Progenitor cell of endocrine pancreas (in vitro differentiated cells): ENCODE results near the gene IQCB1. TPM values are rescaled to one million over a fixed set of nuclear protein-coding genes. Genes with fewer than 3 reads are reported as not detected.

Source experiments
- DNase-seq: peaks from one replicate; pipeline ENCODE4 v3.0.0; 2021; ENCODE audit warnings: low spot score; ENCODE audit not compliant: unreplicated experiment
- H3K27ac Mint-ChIP-seq: 2 replicates; pipeline ENCODE4 v1.8.0; 2021; ENCODE audit warnings: mild to moderate bottlenecking, moderate library complexity, mixed read lengths
- H3K27me3 Mint-ChIP-seq: 2 replicates; pipeline ENCODE4 v1.8.0; 2021; ENCODE audit warnings: mixed read lengths
- H3K36me3 Mint-ChIP-seq: 2 replicates; pipeline ENCODE4 v1.8.0; 2022; ENCODE audit warnings: mixed read lengths; ENCODE audit not compliant: insufficient read depth
- H3K4me1 Mint-ChIP-seq: 2 replicates; pipeline ENCODE4 v1.8.0; 2021; ENCODE audit warnings: low read depth, mixed read lengths
- H3K4me3 Mint-ChIP-seq: 2 replicates; pipeline ENCODE4 v1.8.0; 2021; ENCODE audit warnings: low read depth, mild to moderate bottlenecking, moderate library complexity, mixed read lengths
- H3K9me3 Mint-ChIP-seq: 2 replicates; pipeline ENCODE4 v1.8.0; 2021; ENCODE audit warnings: low read depth, mixed read lengths
- total RNA-seq: library from RNA; stranded (reverse); gene quantifications from 2 replicates; pipeline ENCODE4 v1.2.1, GENCODE V29; 2021
- TF ChIP-seq, protein P1 (sequence below): fragments of 200-600 bp; sonication (generic); IDR thresholded peaks from one replicate; pipeline ENCODE4 v1.5.0; 2021; ENCODE audit warnings: antibody characterized with exemption, mild to moderate bottlenecking; ENCODE audit not compliant: unreplicated experiment

The IQCB1 gene
- total RNA-seq, 1 donor from 2014 or later, result 38.7 TPM

DNA sequence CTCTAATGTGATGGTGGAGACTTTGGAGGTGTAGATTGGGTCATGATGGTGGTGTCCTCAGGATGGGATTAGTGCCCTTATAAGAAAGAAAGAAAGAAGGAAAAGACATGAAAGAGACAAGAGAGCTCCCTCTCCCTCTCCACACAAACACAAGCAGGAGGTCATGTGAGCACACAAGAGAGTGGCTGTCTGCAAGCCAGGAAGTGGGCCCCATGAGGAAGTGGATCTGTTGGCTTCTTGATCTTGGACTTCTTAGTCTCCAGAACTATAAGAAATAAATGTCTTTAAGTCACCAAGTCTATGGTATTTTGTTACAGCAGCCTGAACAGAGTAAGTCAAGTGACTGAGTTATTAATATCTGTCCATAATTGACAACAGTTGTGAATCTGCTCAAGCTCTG lies 17.1 kb downstream of the IQCB1 start:
- TF ChIP-seq, protein P1, sequence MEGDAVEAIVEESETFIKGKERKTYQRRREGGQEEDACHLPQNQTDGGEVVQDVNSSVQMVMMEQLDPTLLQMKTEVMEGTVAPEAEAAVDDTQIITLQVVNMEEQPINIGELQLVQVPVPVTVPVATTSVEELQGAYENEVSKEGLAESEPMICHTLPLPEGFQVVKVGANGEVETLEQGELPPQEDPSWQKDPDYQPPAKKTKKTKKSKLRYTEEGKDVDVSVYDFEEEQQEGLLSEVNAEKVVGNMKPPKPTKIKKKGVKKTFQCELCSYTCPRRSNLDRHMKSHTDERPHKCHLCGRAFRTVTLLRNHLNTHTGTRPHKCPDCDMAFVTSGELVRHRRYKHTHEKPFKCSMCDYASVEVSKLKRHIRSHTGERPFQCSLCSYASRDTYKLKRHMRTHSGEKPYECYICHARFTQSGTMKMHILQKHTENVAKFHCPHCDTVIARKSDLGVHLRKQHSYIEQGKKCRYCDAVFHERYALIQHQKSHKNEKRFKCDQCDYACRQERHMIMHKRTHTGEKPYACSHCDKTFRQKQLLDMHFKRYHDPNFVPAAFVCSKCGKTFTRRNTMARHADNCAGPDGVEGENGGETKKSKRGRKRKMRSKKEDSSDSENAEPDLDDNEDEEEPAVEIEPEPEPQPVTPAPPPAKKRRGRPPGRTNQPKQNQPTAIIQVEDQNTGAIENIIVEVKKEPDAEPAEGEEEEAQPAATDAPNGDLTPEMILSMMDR, result no peak
- H3K4me3 Mint-ChIP-seq, result no peak overlapping the region
- peaks cover 11% of the 10 kb centered on the region for H3K4me1 Mint-ChIP-seq
- H3K27me3 Mint-ChIP-seq, result no peaks in the 10 kb centered on the region
- peaks cover 69% of the 10 kb centered on the region for H3K36me3 Mint-ChIP-seq
- peaks cover 26% of the 10 kb centered on the region for H3K9me3 Mint-ChIP-seq
- DNase-seq, result no peak
- no peak overlapping the region for H3K27ac Mint-ChIP-seq

DNA sequence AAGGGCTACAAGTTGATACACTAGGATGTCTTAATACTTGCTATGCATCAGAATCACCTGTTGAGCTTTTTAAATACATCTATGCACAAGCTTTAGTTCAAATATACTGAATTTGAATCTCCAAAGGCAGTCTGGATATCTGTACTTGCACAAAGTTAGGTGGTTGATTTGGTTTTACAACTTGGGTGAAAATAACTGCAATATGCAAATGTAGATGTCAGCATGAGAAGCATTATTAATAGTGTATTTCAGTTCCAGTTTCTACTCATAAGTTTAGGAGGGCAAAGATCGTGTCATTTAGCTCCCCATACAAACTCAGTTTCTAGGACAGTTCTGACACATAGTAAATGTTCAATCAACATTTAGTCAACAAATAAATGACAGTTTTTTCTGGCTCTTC lies 25.6 kb downstream of the IQCB1 start:
- Mint-ChIP-seq H3K36me3 (peaks cover 25% of the 10 kb centered on the region), H3K27me3 (no peaks in the 10 kb centered on the region), H3K9me3 (peaks cover 5% of the 10 kb centered on the region), H3K27ac (no peak overlapping the region), H3K4me3 (no peak overlapping the region), H3K4me1 (peaks cover 10% of the 10 kb centered on the region)
- TF ChIP-seq, protein P1, result no peak
- no peak for DNase-seq

DNA sequence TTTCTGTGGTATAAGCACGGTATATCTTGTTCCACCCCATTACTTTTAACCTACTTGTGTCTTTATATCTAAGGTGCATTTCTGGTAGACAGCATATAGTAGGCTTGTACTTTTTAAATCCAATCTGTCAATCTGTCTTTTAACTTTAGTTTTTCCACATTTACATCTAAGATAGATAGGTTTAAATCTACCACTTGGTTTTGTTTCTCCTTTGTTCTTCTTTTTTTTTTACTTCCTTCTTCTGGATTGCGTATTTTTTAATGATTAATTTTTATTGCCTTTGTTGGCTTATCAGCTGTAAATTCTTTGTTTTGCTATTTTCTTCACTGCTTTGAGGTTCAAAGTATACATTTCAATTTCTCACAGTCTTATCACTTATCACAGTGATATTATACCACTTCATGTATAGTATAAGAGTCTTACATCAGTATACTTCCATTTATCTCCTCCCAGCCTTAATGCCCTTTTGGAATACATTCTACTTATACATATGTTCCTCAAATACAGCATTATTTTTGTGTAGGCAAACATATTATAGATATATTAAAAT lies 31.0 kb downstream of the IQCB1 start:
- H3K9me3 Mint-ChIP-seq, result no peaks in the 10 kb centered on the region
- H3K4me3 Mint-ChIP-seq, result no peak overlapping the region
- H3K27me3 Mint-ChIP-seq, result no peaks in the 10 kb centered on the region
- peaks cover 19% of the 10 kb centered on the region for H3K36me3 Mint-ChIP-seq
- TF ChIP-seq, protein P1, result no peak
- H3K27ac Mint-ChIP-seq, result peak overlapping the region; percentile 4
- peaks cover 2% of the 10 kb centered on the region for H3K4me1 Mint-ChIP-seq
- DNase-seq, result no peak

DNA sequence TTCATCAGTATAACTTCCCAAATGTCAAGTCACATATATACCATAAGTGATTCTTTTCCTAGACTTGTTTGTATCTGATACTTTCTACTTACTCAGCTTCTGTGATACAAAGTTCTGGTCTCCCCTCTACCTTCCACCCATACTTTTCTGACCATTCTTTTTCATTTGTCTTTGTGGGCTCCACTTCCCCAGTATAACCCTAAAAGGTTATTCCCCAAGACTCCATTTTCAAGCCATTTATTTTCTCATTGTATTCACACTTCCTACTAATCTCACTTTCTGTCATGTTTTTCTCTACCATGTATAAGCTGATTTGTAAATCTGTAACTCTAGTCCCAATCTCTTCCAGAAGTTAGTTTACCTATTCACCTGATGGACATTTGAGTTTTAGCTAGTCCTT lies 34.0 kb downstream of the IQCB1 start:
- H3K27me3 Mint-ChIP-seq, result no peaks in the 10 kb centered on the region
- no peak overlapping the region for H3K27ac Mint-ChIP-seq
- DNase-seq, result no peak
- H3K4me3 Mint-ChIP-seq, result no peak overlapping the region
- TF ChIP-seq, protein P1, result no peak
- H3K4me1 Mint-ChIP-seq, result peaks cover 2% of the 10 kb centered on the region
- H3K9me3 Mint-ChIP-seq, result no peaks in the 10 kb centered on the region
- H3K36me3 Mint-ChIP-seq, result peaks cover 15% of the 10 kb centered on the region

DNA sequence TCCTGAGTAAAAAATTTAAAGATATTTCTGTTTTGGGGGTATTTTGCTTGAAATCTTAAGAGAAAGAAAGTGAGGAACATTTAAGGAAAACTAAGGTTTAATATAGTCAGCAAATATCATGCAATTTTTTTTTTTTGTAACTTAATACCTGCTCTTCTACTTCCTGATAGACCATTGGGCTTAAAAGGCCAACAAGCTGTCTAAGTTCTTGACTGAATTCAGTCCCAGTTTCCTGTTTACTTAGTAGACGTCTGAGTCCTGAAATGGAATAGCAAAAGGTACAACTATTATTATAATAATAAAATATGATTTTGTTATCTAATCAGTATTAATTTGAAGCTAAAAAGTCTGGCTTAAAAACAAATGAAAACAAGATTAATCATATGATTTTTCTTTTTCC lies 37.9 kb downstream of the IQCB1 start:
- TF ChIP-seq, protein P1, result no peak
- H3K9me3 Mint-ChIP-seq, result no peaks in the 10 kb centered on the region
- no peaks in the 10 kb centered on the region for H3K27me3 Mint-ChIP-seq
- H3K4me1 Mint-ChIP-seq, result no peaks in the 10 kb centered on the region
- no peak overlapping the region for H3K4me3 Mint-ChIP-seq
- peaks cover 10% of the 10 kb centered on the region for H3K36me3 Mint-ChIP-seq
- DNase-seq, result no peak
- H3K27ac Mint-ChIP-seq, result no peak overlapping the region
